Hepatocyte (in vitro differentiated cells): Measurements from ENCODE around the gene ICAM1.

Experiments
- EZH2 ChIP-seq: fragments of 200-600 bp; sonication (generic); IDR thresholded peaks from 2 replicates; pipeline ENCODE4 v1.6.1; 2016; ENCODE audit warnings: antibody characterized with exemption, mild to moderate bottlenecking, borderline replicate concordance
- EZH2phosphoT487 ChIP-seq: fragments of 200-600 bp; sonication (generic); IDR thresholded peaks from one replicate; pipeline ENCODE4 v1.6.1; 2018; ENCODE audit warnings: antibody characterized with exemption, mild to moderate bottlenecking, low read depth, moderate library complexity; ENCODE audit not compliant: unreplicated experiment, severe bottlenecking
- TF ChIP-seq, protein P1 (sequence below): fragments of 200-600 bp; sonication (generic); IDR thresholded peaks from 2 replicates; pipeline ENCODE4 v1.5.1; 2016; ENCODE audit warnings: antibody characterized with exemption, mild to moderate bottlenecking; ENCODE audit not compliant: poor library complexity

DNA sequence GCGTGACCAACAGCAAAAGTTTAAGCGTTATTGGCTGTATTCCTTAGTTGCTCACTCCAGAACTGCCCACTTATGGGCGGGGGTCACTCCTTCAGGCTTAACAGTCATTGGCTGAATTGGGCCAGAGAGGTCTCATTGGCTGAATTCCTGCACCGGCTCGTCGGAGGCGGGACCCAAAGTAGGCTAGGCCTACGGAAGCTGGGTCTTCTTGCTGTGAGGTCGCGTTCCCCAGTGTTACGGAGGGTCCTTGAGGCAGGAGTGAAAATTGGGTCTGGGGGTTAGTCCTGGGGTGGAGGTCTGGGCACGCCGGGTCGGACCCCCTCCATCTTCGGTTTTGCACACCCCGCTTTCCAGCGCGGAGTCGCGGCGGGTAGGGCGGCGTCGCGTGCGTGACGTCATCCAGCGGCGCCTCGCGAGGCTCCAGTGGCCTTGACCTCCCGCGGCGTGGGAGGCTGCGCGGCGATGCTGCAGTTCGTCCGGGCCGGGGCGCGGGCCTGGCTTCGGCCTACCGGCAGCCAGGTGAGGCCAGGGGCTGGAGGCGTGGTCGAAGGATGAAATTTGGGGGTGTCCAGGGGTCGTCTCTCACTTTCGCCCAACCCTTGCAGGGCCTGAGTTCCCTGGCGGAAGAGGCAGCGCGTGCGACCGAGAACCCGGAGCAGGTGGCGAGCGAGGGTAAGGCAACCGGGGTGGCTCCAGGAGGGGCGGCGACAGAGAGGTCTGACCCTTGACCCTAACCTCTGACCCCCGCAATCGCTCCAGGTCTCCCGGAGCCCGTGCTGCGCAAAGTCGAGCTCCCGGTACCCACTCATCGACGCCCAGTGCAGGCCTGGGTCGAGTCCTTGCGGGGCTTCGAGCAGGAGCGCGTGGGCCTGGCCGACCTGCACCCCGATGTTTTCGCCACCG is 18.9 kb upstream of the ICAM1 start, which contains the start of gene MRPL4:
- TF ChIP-seq, protein P1, sequence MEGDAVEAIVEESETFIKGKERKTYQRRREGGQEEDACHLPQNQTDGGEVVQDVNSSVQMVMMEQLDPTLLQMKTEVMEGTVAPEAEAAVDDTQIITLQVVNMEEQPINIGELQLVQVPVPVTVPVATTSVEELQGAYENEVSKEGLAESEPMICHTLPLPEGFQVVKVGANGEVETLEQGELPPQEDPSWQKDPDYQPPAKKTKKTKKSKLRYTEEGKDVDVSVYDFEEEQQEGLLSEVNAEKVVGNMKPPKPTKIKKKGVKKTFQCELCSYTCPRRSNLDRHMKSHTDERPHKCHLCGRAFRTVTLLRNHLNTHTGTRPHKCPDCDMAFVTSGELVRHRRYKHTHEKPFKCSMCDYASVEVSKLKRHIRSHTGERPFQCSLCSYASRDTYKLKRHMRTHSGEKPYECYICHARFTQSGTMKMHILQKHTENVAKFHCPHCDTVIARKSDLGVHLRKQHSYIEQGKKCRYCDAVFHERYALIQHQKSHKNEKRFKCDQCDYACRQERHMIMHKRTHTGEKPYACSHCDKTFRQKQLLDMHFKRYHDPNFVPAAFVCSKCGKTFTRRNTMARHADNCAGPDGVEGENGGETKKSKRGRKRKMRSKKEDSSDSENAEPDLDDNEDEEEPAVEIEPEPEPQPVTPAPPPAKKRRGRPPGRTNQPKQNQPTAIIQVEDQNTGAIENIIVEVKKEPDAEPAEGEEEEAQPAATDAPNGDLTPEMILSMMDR: no peak
- TF ChIP-seq EZH2phosphoT487: no peak
- TF ChIP-seq EZH2: no peak
